RCC 7860 (cell line): ENCODE results near the gene TNFAIP8.

Experiments
- DNase-seq: peaks from one replicate; pipeline ENCODE4 v3.0.0-alpha.2; 2015; ENCODE audit warnings: low spot score
- FAIRE-seq: peaks from 2 replicates; lab custom pipeline; 2012; peaks lifted over from hg19 to GRCh38; lab: Jason Lieb, UNC

Gene TNFAIP8

GRCh38 chr5:119328753-119329602, 26.8 kb upstream of the TNFAIP8 start:
- FAIRE-seq (no peak), DNase-seq (no peak)

- FAIRE-seq (no peak), DNase-seq (no peak)
Observed at GRCh38 chr5:119329666-119330065, 26.2 kb upstream of the TNFAIP8 start.

- DNase-seq: no peak
- FAIRE-seq: no peak
Observed at GRCh38 chr5:119330367-119331183, 25.2 kb upstream of the TNFAIP8 start.

- FAIRE-seq (no peak), DNase-seq (no peak)
Observed at GRCh38 chr5:119331566-119332095, 24.2 kb upstream of the TNFAIP8 start.

- DNase-seq (no peak), FAIRE-seq (no peak)
Observed at GRCh38 chr5:119332208-119332607, 23.6 kb upstream of the TNFAIP8 start.

- FAIRE-seq (no peak), DNase-seq (no peak)
Observed at GRCh38 chr5:119332978-119333401, 22.8 kb upstream of the TNFAIP8 start.

GRCh38 chr5:119333421-119333851, 22.4 kb upstream of the TNFAIP8 start:
- no peak for FAIRE-seq
- DNase-seq: no peak

- no peak for FAIRE-seq
Observed at GRCh38 chr5:119335261-119335677, 20.6 kb upstream of the TNFAIP8 start.

GRCh38 chr5:119336262-119336661, 19.6 kb upstream of the TNFAIP8 start:
- FAIRE-seq (no peak), DNase-seq (no peak)

More at GRCh38 chr5:119335261-119335677, 20.6 kb upstream of the TNFAIP8 start:
- DNase-seq: no peak

GRCh38 chr5:119336845-119337580, 18.8 kb upstream of the TNFAIP8 start:
- DNase-seq (no peak), FAIRE-seq (no peak)

- DNase-seq (no peak), FAIRE-seq (no peak)
Observed at GRCh38 chr5:119338326-119338946, 17.4 kb upstream of the TNFAIP8 start.

GRCh38 chr5:119339344-119339743, 16.5 kb upstream of the TNFAIP8 start:
- FAIRE-seq: no peak
- DNase-seq: no peak

GRCh38 chr5:119339965-119340364, 15.9 kb upstream of the TNFAIP8 start:
- FAIRE-seq (no peak), DNase-seq (no peak)

GRCh38 chr5:119340597-119341218, 15.1 kb upstream of the TNFAIP8 start:
- FAIRE-seq (no peak), DNase-seq (no peak)

- DNase-seq (no peak), FAIRE-seq (no peak)
Observed at GRCh38 chr5:119341452-119342349, 14.1 kb upstream of the TNFAIP8 start.

GRCh38 chr5:119342406-119342805, 13.4 kb upstream of the TNFAIP8 start:
- DNase-seq: no peak
- FAIRE-seq: no peak

- DNase-seq: no peak
- FAIRE-seq: no peak
Observed at GRCh38 chr5:119343052-119343451, 12.8 kb upstream of the TNFAIP8 start.

- FAIRE-seq (no peak), DNase-seq (no peak)
Observed at GRCh38 chr5:119343766-119344165, 12.1 kb upstream of the TNFAIP8 start.

- DNase-seq (no peak), FAIRE-seq (no peak)
Observed at GRCh38 chr5:119344231-119344630, 11.6 kb upstream of the TNFAIP8 start.
